ENCODE data around the gene ARL15. TPM values are rescaled to one million over a fixed set of nuclear protein-coding genes. Genes with fewer than 3 reads are reported as not detected.

Gene ARL15
- total RNA-seq, 1 experiment from 2014 or later = 13.0 TPM

DNA sequence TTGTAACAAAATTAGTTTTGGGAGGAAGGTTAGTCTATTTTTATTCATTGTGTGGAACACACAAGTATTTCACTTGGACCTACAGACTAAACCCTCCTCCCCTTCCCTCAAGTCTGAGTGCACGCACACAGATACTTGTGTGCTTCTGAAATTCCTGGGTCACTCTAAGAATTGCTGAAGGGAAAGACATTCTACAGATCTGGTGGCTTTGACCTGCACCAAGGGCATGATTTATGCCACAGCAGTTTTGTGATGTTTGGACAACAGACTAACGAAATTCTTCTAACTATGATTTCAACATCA is 150.5 kb downstream of the ARL15 start:
- Histone ChIP-seq H3K14ac (ENCODE audit: insufficient read depth, low read length) (no peak overlapping the region), H3K4ac (ENCODE audit: low read depth, low read length) (no peak overlapping the region), H3K23ac (ENCODE audit: insufficient read length, low read depth, low read length) (no peak overlapping the region), H2AK5ac (ENCODE audit: insufficient read length, low read length) (no peak overlapping the region), H3K9ac (ENCODE audit: extremely low read depth, insufficient read length, low read length) (no peak overlapping the region), H3T11ph (ENCODE audit: low read length) (no peak overlapping the region), H3K9me3 (ENCODE audit: control insufficient read depth, low read depth, low read length) (no peaks in the 10 kb centered on the region), H3K79me1 (ENCODE audit: insufficient read depth, low read depth, low read length, poor library complexity, severe bottlenecking) (no peaks in the 10 kb centered on the region), H4K91ac (ENCODE audit: insufficient read length, low read depth, low read length) (no peak overlapping the region), H2AFZ (ENCODE audit: low read length) (no peak overlapping the region), H4K20me1 (ENCODE audit: control insufficient read depth, insufficient read depth, insufficient read length) (no peaks in the 10 kb centered on the region), H2BK5ac (ENCODE audit: insufficient read length, low read length) (no peak overlapping the region), H4K5ac (ENCODE audit: insufficient read length, low read depth, low read length) (no peak overlapping the region), H2BK120ac (ENCODE audit: low read depth, low read length, poor library complexity, severe bottlenecking) (no peak overlapping the region), H2BK12ac (ENCODE audit: insufficient read length, low read depth, low read length) (no peak overlapping the region), H4K8ac (replicated peaks; ENCODE audit: insufficient read length, low read depth, low read length) (no peak overlapping the region), H3K56ac (ENCODE audit: insufficient read length, low read depth, low read length) (no peak overlapping the region), H2BK20ac (ENCODE audit: low read depth, low read length, poor library complexity, severe bottlenecking) (no peak overlapping the region), H3K4me2 (ENCODE audit: insufficient read depth, insufficient read length, low read length) (no peak overlapping the region), H3K27me3 (ENCODE audit: insufficient read depth, low read length) (no peaks in the 10 kb centered on the region), H3K27ac (ENCODE audit: insufficient read length, low read depth, low read length) (no peak overlapping the region), H2BK15ac (ENCODE audit: low read depth, low read length) (no peak overlapping the region), H3K23me2 (ENCODE audit: insufficient read length, low read depth, low read length, poor library complexity, severe bottlenecking) (no peaks in the 10 kb centered on the region), H3K4me1 (ENCODE audit: insufficient read depth, low read length) (no peaks in the 10 kb centered on the region), H3K18ac (ENCODE audit: insufficient read length, low read depth, low read length) (no peak overlapping the region), H3K79me2 (ENCODE audit: insufficient read depth, low read length) (no peaks in the 10 kb centered on the region)
- DNase-seq = no peak
- no peaks in the 10 kb centered on the region for H3K27me3 Mint-ChIP-seq (ENCODE audit: low read depth)
- no peak overlapping the region for H3K27ac Mint-ChIP-seq
- no peak overlapping the region for H3K4me3 Mint-ChIP-seq
- H3K36me3 Mint-ChIP-seq (ENCODE audit: insufficient read depth in 1 of 3, low read depth in 3 of 3) = no peaks in the 10 kb centered on the region
- no CpG with 5 or more reads among the region's 2 CpGs for WGBS (ENCODE audit: extremely low coverage, insufficient read length, low lambda C conversion rate)
- H3K9me3 Mint-ChIP-seq = no peaks in the 10 kb centered on the region
- H3K4me1 Mint-ChIP-seq = peaks cover 2% of the 10 kb centered on the region in 2 experiments; a peak in 2 of 4 replicates
- TF ChIP-seq CTCF (conservative IDR thresholded peaks at IDR 0.05) = no peak
